Uterus (tissue), 4 donors: Measurements from ENCODE around the gene RRAS. TPM values are rescaled to one million over a fixed set of nuclear protein-coding genes. Genes with fewer than 3 reads are reported as not detected.

ENCODE experiments used
- DNase-seq, 2 donors: peaks; one replicate each; pipeline ENCODE4 v3.0.0-alpha.2; 2019 to 2020
- H3K27ac ChIP-seq, 2 donors: fragments of 200-600 bp; sonication (generic); 1 replicate in 1 of 2; 2 replicates in 1 of 2; pipeline ENCODE4 v1.5.1; 2016 to 2018
- H3K27me3 ChIP-seq, 2 donors: fragments of 200-600 bp; sonication (generic); one replicate each; pipeline ENCODE4 v1.5.1; 2018 to 2019; ENCODE audit warnings: control low read depth in 1 of 2
- H3K36me3 ChIP-seq, 2 donors: fragments of 200-600 bp; sonication (generic); one replicate each; pipeline ENCODE4 v1.5.1; 2019; ENCODE audit warnings: control low read depth in 1 of 2
- H3K4me1 ChIP-seq, 2 donors: fragments of 200-600 bp; sonication (generic); one replicate each; pipeline ENCODE4 v1.5.1; 2018 to 2019; ENCODE audit warnings: control low read depth in 1 of 2
- H3K4me3 ChIP-seq, 2 donors: fragments of 200-600 bp; sonication (generic); 1 replicate in 1 of 2; 2 replicates in 1 of 2; pipeline ENCODE4 v1.5.1; 2018 to 2019; ENCODE audit warnings: mild to moderate bottlenecking in 1 of 2
- H3K9me3 ChIP-seq, 2 donors: fragments of 200-600 bp; sonication (generic); one replicate each; pipeline ENCODE4 v1.5.1; 2019; ENCODE audit warnings: control low read depth in 1 of 2
- CTCF ChIP-seq, 4 experiments: fragments of 200-600 bp in 2 of 4; fragments of 450-650 bp in 2 of 4; sonication (generic) in 2 of 4; IDR thresholded peaks; one replicate each; pipeline ENCODE4 v1.5.1; 2016 to 2019; ENCODE audit warnings: antibody characterized with exemption in 4 of 4, mild to moderate bottlenecking in 2 of 4, moderate library complexity in 1 of 4
- POLR2A ChIP-seq, 2 donors: fragments of 450-650 bp; IDR thresholded peaks; one replicate each; pipeline ENCODE4 v1.6.1; 2016; ENCODE audit warnings: antibody characterized with exemption in 2 of 2, mild to moderate bottlenecking in 1 of 2, moderate library complexity in 1 of 2
- intact Hi-C: fragments of 100-400 bp; cut with DNase I; formaldehyde crosslinking; loops from one replicate; pipeline ENCODE4 v1.15.1; 2023; ENCODE audit warnings: low total_unique reads
- total RNA-seq, 4 donors: library from RNA; depleted of rRNA in 3 of 4; stranded (reverse); fragments of >200 nt in 3 of 4; gene quantifications; one replicate each; pipeline versions ENCODE4 v1.1.0 to v1.2.4, GENCODE V29; 2014 to 2023
- donor health status: DM: yes; HTN: yes; CAD: no.

Gene RRAS
- total RNA-seq, 4 donors from 2014 or later, result 17.1 to 106 (median 47.7) TPM

- H3K36me3 ChIP-seq, result no peaks in the 10 kb centered on the region
- intact Hi-C loops, result no loop called here
- TF ChIP-seq CTCF (IDR thresholded peaks at IDR 0.05), result no peak
- TF ChIP-seq POLR2A (IDR thresholded peaks at IDR 0.05), result no peak
- H3K9me3 ChIP-seq, result no peaks in the 10 kb centered on the region
- no peak for DNase-seq
- H3K4me1 ChIP-seq, result no peaks in the 10 kb centered on the region
- no peak overlapping the region for H3K4me3 ChIP-seq
- H3K27ac ChIP-seq, result no peak overlapping the region
- no peaks in the 10 kb centered on the region for H3K27me3 ChIP-seq
Observed at GRCh38 chr19:49599378-49600295, 40.3 kb downstream of the RRAS start.

- H3K27me3 ChIP-seq, result no peaks in the 10 kb centered on the region
- H3K27ac ChIP-seq, result no peak overlapping the region
- TF ChIP-seq POLR2A (IDR thresholded peaks at IDR 0.05), result no peak
- TF ChIP-seq CTCF (IDR thresholded peaks at IDR 0.05), result no peak
- intact Hi-C loops, result no loop called here
- H3K4me1 ChIP-seq, result peaks cover 0 to 6% of the 10 kb centered on the region in 2 donors
- no peak overlapping the region for H3K4me3 ChIP-seq
- H3K36me3 ChIP-seq, result no peaks in the 10 kb centered on the region
- DNase-seq, result no peak
- no peaks in the 10 kb centered on the region for H3K9me3 ChIP-seq
Observed at GRCh38 chr19:49597703-49597974, 42.3 kb downstream of the RRAS start.

GRCh38 chr19:49596954-49597702, 42.8 kb downstream of the RRAS start:
- Histone ChIP-seq H3K27me3 (no peaks in the 10 kb centered on the region), H3K36me3 (no peaks in the 10 kb centered on the region), H3K4me3 (no peak overlapping the region), H3K4me1 (peaks cover 0 to 9% of the 10 kb centered on the region in 2 donors), H3K27ac (no peak overlapping the region), H3K9me3 (no peaks in the 10 kb centered on the region)
- no peak for TF ChIP-seq POLR2A (IDR thresholded peaks at IDR 0.05)
- TF ChIP-seq CTCF (IDR thresholded peaks at IDR 0.05), result no peak
- intact Hi-C loops, result no loop called here
- DNase-seq, result no peak

- Histone ChIP-seq H3K4me1 (peaks cover 0 to 9% of the 10 kb centered on the region in 2 donors), H3K36me3 (no peaks in the 10 kb centered on the region), H3K27me3 (no peaks in the 10 kb centered on the region), H3K9me3 (no peaks in the 10 kb centered on the region), H3K4me3 (no peak overlapping the region), H3K27ac (no peak overlapping the region)
- DNase-seq, result no peak
- TF ChIP-seq POLR2A (IDR thresholded peaks at IDR 0.05), result no peak
- no peak for TF ChIP-seq CTCF (IDR thresholded peaks at IDR 0.05)
- intact Hi-C loops, result no loop called here
Observed at GRCh38 chr19:49596407-49596806, 43.5 kb downstream of the RRAS start.

- H3K27me3 ChIP-seq, result no peaks in the 10 kb centered on the region
- intact Hi-C loops, result no loop called here
- DNase-seq, result peak in 1 of 2 donors; percentile 24
Observed at GRCh38 chr19:49595819-49596404, 44.0 kb downstream of the RRAS start.

More at GRCh38 chr19:49595819-49596404, 44.0 kb downstream of the RRAS start:
- H3K4me3 ChIP-seq, result no peak overlapping the region
- peaks cover 0 to 9% of the 10 kb centered on the region in 2 donors for H3K4me1 ChIP-seq
- no peaks in the 10 kb centered on the region for H3K36me3 ChIP-seq
- no peaks in the 10 kb centered on the region for H3K9me3 ChIP-seq
- TF ChIP-seq POLR2A (IDR thresholded peaks at IDR 0.05) (no peak), CTCF (IDR thresholded peaks at IDR 0.05) (no peak)
- H3K27ac ChIP-seq, result no peak overlapping the region
